ENCODE measurements around the gene PLXNA4. TPM values are rescaled to one million over a fixed set of nuclear protein-coding genes. Genes with fewer than 3 reads are reported as not detected.

PLXNA4 gene
- total RNA-seq, 1 donor from 2014 or later, result 13.6 TPM

GRCh38 chr7:132333301-132333700 is 243.0 kb downstream of the PLXNA4 start:
- DNase-seq (ENCODE audit: extremely low spot score, unreplicated experiment), result no peak
- no peak for TF ChIP-seq CTCF (conservative IDR thresholded peaks at IDR 0.05)
- H3K36me3 Mint-ChIP-seq, result no peaks in the 10 kb centered on the region
- H3K4me1 Mint-ChIP-seq (ENCODE audit: unreplicated experiment), result peaks cover 4% of the 10 kb centered on the region
- H3K4me3 Mint-ChIP-seq, result no peak overlapping the region
- peaks cover 9% of the 10 kb centered on the region for H3K27me3 Mint-ChIP-seq
- no peaks in the 10 kb centered on the region for H3K9me3 Mint-ChIP-seq
- no peak overlapping the region for H3K27ac Mint-ChIP-seq

GRCh38 chr7:132328760-132329159 is 247.5 kb downstream of the PLXNA4 start:
- no peaks in the 10 kb centered on the region for H3K9me3 Mint-ChIP-seq
- no peak for DNase-seq (ENCODE audit: extremely low spot score, unreplicated experiment)
- no peak overlapping the region for H3K4me3 Mint-ChIP-seq
- H3K27ac Mint-ChIP-seq, result no peak overlapping the region
- no peak for TF ChIP-seq CTCF (conservative IDR thresholded peaks at IDR 0.05)
- peaks cover 40% of the 10 kb centered on the region for H3K27me3 Mint-ChIP-seq
- H3K4me1 Mint-ChIP-seq (ENCODE audit: unreplicated experiment), result peaks cover 4% of the 10 kb centered on the region
- no peaks in the 10 kb centered on the region for H3K36me3 Mint-ChIP-seq

GRCh38 chr7:132328047-132328620 is 248.1 kb downstream of the PLXNA4 start:
- no peak for TF ChIP-seq CTCF (conservative IDR thresholded peaks at IDR 0.05)
- no peak overlapping the region for H3K27ac Mint-ChIP-seq
- no peaks in the 10 kb centered on the region for H3K9me3 Mint-ChIP-seq
- no peak for DNase-seq (ENCODE audit: extremely low spot score, unreplicated experiment)
- H3K4me3 Mint-ChIP-seq, result no peak overlapping the region
- no peaks in the 10 kb centered on the region for H3K36me3 Mint-ChIP-seq
- peaks cover 4% of the 10 kb centered on the region for H3K4me1 Mint-ChIP-seq (ENCODE audit: unreplicated experiment)
- peaks cover 45% of the 10 kb centered on the region for H3K27me3 Mint-ChIP-seq

GRCh38 chr7:132326878-132327589 is 249.2 kb downstream of the PLXNA4 start:
- Mint-ChIP-seq H3K27ac (no peak overlapping the region), H3K4me1 (ENCODE audit: unreplicated experiment) (peaks cover 4% of the 10 kb centered on the region), H3K36me3 (no peaks in the 10 kb centered on the region), H3K9me3 (no peaks in the 10 kb centered on the region), H3K4me3 (no peak overlapping the region), H3K27me3 (peaks cover 46% of the 10 kb centered on the region)
- TF ChIP-seq CTCF (conservative IDR thresholded peaks at IDR 0.05), result no peak
- DNase-seq (ENCODE audit: extremely low spot score, unreplicated experiment), result no peak

GRCh38 chr7:132322970-132323369 is 253.3 kb downstream of the PLXNA4 start:
- Mint-ChIP-seq H3K9me3 (no peaks in the 10 kb centered on the region), H3K4me3 (no peak overlapping the region), H3K4me1 (ENCODE audit: unreplicated experiment) (peaks cover 13% of the 10 kb centered on the region), H3K27me3 (peaks cover 68% of the 10 kb centered on the region), H3K36me3 (no peaks in the 10 kb centered on the region), H3K27ac (no peak overlapping the region)
- no peak for TF ChIP-seq CTCF (conservative IDR thresholded peaks at IDR 0.05)
- no peak for DNase-seq (ENCODE audit: extremely low spot score, unreplicated experiment)

Data from type B pancreatic cell (in vitro differentiated cells).